Amniotic stem cell (primary cell): ENCODE data around the gene MTO1.
"Not testable (repeated sequence)": the region's sequence is repeated elsewhere in the genome, so short reads cannot be mapped to it uniquely, and the experiment has no call there.

Source experiments
- DNase-seq: peaks from one replicate; lab custom pipeline; 2025; lab: John Stamatoyannopoulos, UW

Gene MTO1

GRCh38 chr6:73525546-73526330, 64.2 kb downstream of the MTO1 start:
- DNase-seq, result no peak

GRCh38 chr6:73528897-73529296, 67.4 kb downstream of the MTO1 start:
- DNase-seq, result no peak

- DNase-seq, result no peak
Measured at GRCh38 chr6:73532293-73532692, 70.8 kb downstream of the MTO1 start.

- DNase-seq, result no peak
Measured at GRCh38 chr6:73534628-73535027, 73.1 kb downstream of the MTO1 start.

GRCh38 chr6:73537677-73538076, 76.1 kb downstream of the MTO1 start:
- DNase-seq, result no peak

- DNase-seq, result no peak
Measured at GRCh38 chr6:73538116-73538779, 76.7 kb downstream of the MTO1 start.

- DNase-seq, result not testable (repeated sequence)
Measured at GRCh38 chr6:73542481-73542880, 80.9 kb downstream of the MTO1 start.

- no peak for DNase-seq
Measured at GRCh38 chr6:73542891-73543290, 81.4 kb downstream of the MTO1 start.

GRCh38 chr6:73547036-73547435, 85.5 kb downstream of the MTO1 start:
- no peak for DNase-seq

- DNase-seq, result no peak
Measured at GRCh38 chr6:73548458-73549446, 87.2 kb downstream of the MTO1 start.

- not testable (repeated sequence) for DNase-seq
Measured at GRCh38 chr6:73551115-73551514, 89.6 kb downstream of the MTO1 start.

- not testable (repeated sequence) for DNase-seq
Measured at GRCh38 chr6:73555380-73555949, 93.9 kb downstream of the MTO1 start.

GRCh38 chr6:73556836-73557235, 95.3 kb downstream of the MTO1 start:
- no peak for DNase-seq
